SJSA1 (cell line): ENCODE measurements around the gene FAM53C. TPM values are rescaled to one million over a fixed set of nuclear protein-coding genes. Genes with fewer than 3 reads are reported as not detected.
A peak's percentile ranks its signal among the peaks of the same experiment; 100 is the strongest.

Experiments
- DNase-seq, 2 experiments: peaks; one replicate each; pipeline ENCODE4 v3.0.0-alpha.2; 2015 to 2020; ENCODE audit warnings: low spot score in 2 of 2, low read depth in 1 of 2
- H3K27ac ChIP-seq: fragments of 250-450 bp; sonication (Bioruptor Pico); 2 replicates; pipeline ENCODE4 v1.5.1; 2020; ENCODE audit warnings: mild to moderate bottlenecking, moderate library complexity
- H3K27me3 ChIP-seq: fragments of 250-450 bp; sonication (Bioruptor Pico); replicated peaks from 2 replicates; pipeline ENCODE4 v1.5.1; 2020; ENCODE audit warnings: mild to moderate bottlenecking, moderate library complexity
- H3K36me3 ChIP-seq: fragments of 250-450 bp; sonication (Bioruptor Pico); 2 replicates; pipeline ENCODE4 v1.5.1; 2020; ENCODE audit warnings: mild to moderate bottlenecking
- H3K4me1 ChIP-seq: fragments of 250-450 bp; sonication (Bioruptor Pico); replicated peaks from 2 replicates; pipeline ENCODE4 v1.6.1; 2021; ENCODE audit warnings: mild to moderate bottlenecking
- H3K4me3 ChIP-seq: fragments of 250-450 bp; sonication (Bioruptor Pico); 2 replicates; pipeline ENCODE4 v1.5.1; 2020; ENCODE audit warnings: mild to moderate bottlenecking
- H3K9me3 ChIP-seq: fragments of 250-450 bp; sonication (Bioruptor Pico); replicated peaks from 2 replicates; pipeline ENCODE4 v1.5.1; 2020; ENCODE audit warnings: mild to moderate bottlenecking
- total RNA-seq: library from RNA; depleted of rRNA; stranded (reverse); fragments of >200 nt; shearing (Covaris generic); gene quantifications from 2 replicates; pipeline ENCODE4 v1.2.3, GENCODE V29; 2014

The FAM53C gene
- total RNA-seq, 1 experiment from 2014 or later, result 42.0 TPM

GRCh38 chr5:138354926-138355378 lies 16.9 kb downstream of the FAM53C start:
- Histone ChIP-seq H3K4me3 (no peak overlapping the region), H3K27ac (no peak overlapping the region), H3K9me3 (peaks cover 10% of the 10 kb centered on the region), H3K4me1 (peaks cover 19% of the 10 kb centered on the region), H3K27me3 (no peaks in the 10 kb centered on the region), H3K36me3 (peaks cover 35% of the 10 kb centered on the region)
- DNase-seq, result peak in 1 of 2 experiments; percentile 51

GRCh38 chr5:138359621-138360020 lies 21.6 kb downstream of the FAM53C start:
- Histone ChIP-seq H3K36me3 (peaks cover 9% of the 10 kb centered on the region), H3K27me3 (no peaks in the 10 kb centered on the region), H3K9me3 (no peaks in the 10 kb centered on the region), H3K27ac (no peak overlapping the region), H3K4me1 (peaks cover 8% of the 10 kb centered on the region), H3K4me3 (no peak overlapping the region)
- no peak for DNase-seq

- no peaks in the 10 kb centered on the region for H3K4me1 ChIP-seq
- H3K9me3 ChIP-seq, result no peaks in the 10 kb centered on the region
- H3K36me3 ChIP-seq, result no peaks in the 10 kb centered on the region
- H3K4me3 ChIP-seq, result no peak overlapping the region
- no peak for DNase-seq
- H3K27ac ChIP-seq, result no peak overlapping the region
- H3K27me3 ChIP-seq, result no peaks in the 10 kb centered on the region
Measured at GRCh38 chr5:138360941-138361452, 22.9 kb downstream of the FAM53C start.

GRCh38 chr5:138364576-138364975 lies 26.5 kb downstream of the FAM53C start:
- Histone ChIP-seq H3K36me3 (no peaks in the 10 kb centered on the region), H3K4me3 (no peak overlapping the region), H3K9me3 (no peaks in the 10 kb centered on the region), H3K4me1 (peaks cover 4% of the 10 kb centered on the region; the same call in 1 of the 2 replicates), H3K27ac (no peak overlapping the region), H3K27me3 (no peaks in the 10 kb centered on the region)
- DNase-seq, result no peak

GRCh38 chr5:138366632-138367382 lies 28.7 kb downstream of the FAM53C start:
- no peak for DNase-seq
- H3K36me3 ChIP-seq, result no peaks in the 10 kb centered on the region
- H3K9me3 ChIP-seq, result no peaks in the 10 kb centered on the region
- H3K4me1 ChIP-seq, result peaks cover 4% of the 10 kb centered on the region; the same call in 1 of the 2 replicates
- H3K4me3 ChIP-seq, result no peak overlapping the region
- H3K27ac ChIP-seq, result no peak overlapping the region
- H3K27me3 ChIP-seq, result no peaks in the 10 kb centered on the region

GRCh38 chr5:138369261-138369660 lies 31.2 kb downstream of the FAM53C start:
- no peak for DNase-seq
- H3K4me1 ChIP-seq, result peaks cover 4% of the 10 kb centered on the region; the same call in 1 of the 2 replicates
- H3K27me3 ChIP-seq, result no peaks in the 10 kb centered on the region
- no peak overlapping the region for H3K27ac ChIP-seq
- peaks cover 19% of the 10 kb centered on the region for H3K36me3 ChIP-seq
- H3K4me3 ChIP-seq, result no peak overlapping the region
- no peaks in the 10 kb centered on the region for H3K9me3 ChIP-seq

- H3K27ac ChIP-seq, result no peak overlapping the region
- no peaks in the 10 kb centered on the region for H3K9me3 ChIP-seq
- DNase-seq, result no peak
- peaks cover 22% of the 10 kb centered on the region for H3K36me3 ChIP-seq
- H3K4me1 ChIP-seq, result peaks cover 4% of the 10 kb centered on the region; the same call in 1 of the 2 replicates
- H3K27me3 ChIP-seq, result no peaks in the 10 kb centered on the region
- no peak overlapping the region for H3K4me3 ChIP-seq
Measured at GRCh38 chr5:138369706-138370105, 31.6 kb downstream of the FAM53C start.

- Histone ChIP-seq H3K4me1 (peaks cover 4% of the 10 kb centered on the region; the same call in 1 of the 2 replicates), H3K9me3 (no peaks in the 10 kb centered on the region), H3K27me3 (no peaks in the 10 kb centered on the region), H3K36me3 (peaks cover 28% of the 10 kb centered on the region), H3K27ac (no peak overlapping the region), H3K4me3 (no peak overlapping the region)
- DNase-seq, result no peak
Measured at GRCh38 chr5:138370537-138370936, 32.5 kb downstream of the FAM53C start.

GRCh38 chr5:138371454-138371853 lies 33.4 kb downstream of the FAM53C start:
- Histone ChIP-seq H3K4me1 (peaks cover 2% of the 10 kb centered on the region; the same call in 1 of the 2 replicates), H3K27me3 (no peaks in the 10 kb centered on the region), H3K9me3 (no peaks in the 10 kb centered on the region), H3K4me3 (no peak overlapping the region), H3K27ac (no peak overlapping the region), H3K36me3 (peaks cover 36% of the 10 kb centered on the region)
- DNase-seq, result no peak

GRCh38 chr5:138372225-138372624 lies 34.2 kb downstream of the FAM53C start:
- no peak for DNase-seq
- H3K4me3 ChIP-seq, result no peak overlapping the region
- H3K27ac ChIP-seq, result no peak overlapping the region
- no peaks in the 10 kb centered on the region for H3K27me3 ChIP-seq
- H3K9me3 ChIP-seq, result no peaks in the 10 kb centered on the region
- H3K4me1 ChIP-seq, result no peaks in the 10 kb centered on the region
- H3K36me3 ChIP-seq, result peaks cover 43% of the 10 kb centered on the region

GRCh38 chr5:138372653-138373052 lies 34.6 kb downstream of the FAM53C start:
- Histone ChIP-seq H3K4me3 (no peak overlapping the region), H3K36me3 (peaks cover 47% of the 10 kb centered on the region), H3K4me1 (no peaks in the 10 kb centered on the region), H3K27me3 (no peaks in the 10 kb centered on the region), H3K27ac (no peak overlapping the region), H3K9me3 (no peaks in the 10 kb centered on the region)
- DNase-seq, result no peak

- H3K4me3 ChIP-seq, result no peak overlapping the region
- H3K9me3 ChIP-seq, result no peaks in the 10 kb centered on the region
- H3K27ac ChIP-seq, result no peak overlapping the region
- H3K36me3 ChIP-seq, result peaks cover 72% of the 10 kb centered on the region
- H3K4me1 ChIP-seq, result peaks cover 6% of the 10 kb centered on the region
- no peak for DNase-seq
- no peaks in the 10 kb centered on the region for H3K27me3 ChIP-seq
Measured at GRCh38 chr5:138382347-138382746, 44.3 kb downstream of the FAM53C start.

- no peaks in the 10 kb centered on the region for H3K27me3 ChIP-seq
- peak in 1 of 2 experiments; percentile 23 for DNase-seq
- H3K4me3 ChIP-seq, result no peak overlapping the region
- no peak overlapping the region for H3K27ac ChIP-seq
- peaks cover 71% of the 10 kb centered on the region for H3K36me3 ChIP-seq
- peaks cover 6% of the 10 kb centered on the region for H3K4me1 ChIP-seq
- no peaks in the 10 kb centered on the region for H3K9me3 ChIP-seq
Measured at GRCh38 chr5:138385660-138386059, 47.6 kb downstream of the FAM53C start.

GRCh38 chr5:138386290-138386689 lies 48.2 kb downstream of the FAM53C start:
- peaks cover 74% of the 10 kb centered on the region for H3K36me3 ChIP-seq

More at GRCh38 chr5:138386290-138386689, 48.2 kb downstream of the FAM53C start:
- Histone ChIP-seq H3K4me1 (peaks cover 6% of the 10 kb centered on the region), H3K4me3 (no peak overlapping the region), H3K9me3 (no peaks in the 10 kb centered on the region), H3K27me3 (no peaks in the 10 kb centered on the region), H3K27ac (no peak overlapping the region)
- no peak for DNase-seq
